H1 (cell line): Measurements from ENCODE around the gene CCDC106. TPM values are rescaled to one million over a fixed set of nuclear protein-coding genes. Genes with fewer than 3 reads are reported as not detected.

ENCODE experiments used
- CTCF ChIA-PET: fragments of 300-600 bp; sonication (Branson Sonifier 250); formaldehyde crosslinking; loops from one replicate; lab custom pipeline; 2021; ENCODE audit not compliant: partially characterized antibody; lab: Charles Lee
- POLR2A ChIA-PET: fragments of 300-600 bp; sonication (Branson Sonifier 250); formaldehyde crosslinking; loops from one replicate; lab custom pipeline; 2021; ENCODE audit warnings: inconsistent platforms; ENCODE audit not compliant: partially characterized antibody; lab: Charles Lee
- DNase-seq, 2 experiments: peaks; one replicate each; pipeline versions ENCODE4 v3.0.0 to v3.0.0-alpha.2; 2010 to 2022; ENCODE audit warnings: low spot score in 2 of 2, low read depth in 1 of 2, mixed read lengths in 1 of 2
- FAIRE-seq: peaks from 2 replicates; lab custom pipeline; 2011; peaks lifted over from hg19 to GRCh38; lab: Jason Lieb, UNC
- H2AFZ ChIP-seq: 2 replicates; pipeline ENCODE4 v1.8.1; 2012; ENCODE audit warnings: low read length, inconsistent platforms
- H2AK5ac ChIP-seq: 2 replicates; pipeline ENCODE4 v1.6.1; 2013; ENCODE audit warnings: low read depth, low read length
- H2BK120ac ChIP-seq: replicated peaks from 2 replicates; pipeline ENCODE3; 2013; ENCODE audit warnings: low read depth, low read length, inconsistent platforms
- H2BK12ac ChIP-seq: 2 replicates; pipeline ENCODE4 v1.6.1; 2013; ENCODE audit warnings: low read depth, low read length
- H2BK15ac ChIP-seq: 2 replicates; pipeline ENCODE4 v1.6.1; 2013; ENCODE audit warnings: low read length
- H2BK20ac ChIP-seq: 2 replicates; pipeline ENCODE4 v1.6.1; 2013; ENCODE audit warnings: low read length
- H2BK5ac ChIP-seq: 2 replicates; pipeline ENCODE4 v1.6.1; 2013; ENCODE audit warnings: low read depth, low read length
- H3K14ac ChIP-seq: 2 replicates; pipeline ENCODE4 v1.6.1; 2013; ENCODE audit warnings: inconsistent platforms; ENCODE audit not compliant: insufficient read length
- H3K18ac ChIP-seq: 2 replicates; pipeline ENCODE4 v1.6.1; 2013; ENCODE audit warnings: low read length; ENCODE audit errors: extremely low read depth
- H3K23ac ChIP-seq: 2 replicates; pipeline ENCODE4 v1.6.1; 2013; ENCODE audit warnings: inconsistent platforms; ENCODE audit not compliant: insufficient read length
- H3K23me2 ChIP-seq: 2 replicates; pipeline ENCODE4 v1.6.1; 2013; ENCODE audit warnings: low read depth, low read length
- H3K27ac ChIP-seq: 2 replicates; pipeline ENCODE4 v1.6.1; 2011; ENCODE audit warnings: low read depth, low read length, inconsistent platforms
- H3K27me3 ChIP-seq, 4 experiments: replicated peaks in 1 of 4; 1 replicate in 1 of 4; 2 replicates in 3 of 4; pipeline versions ENCODE4 v1.6.1 to v1.8.1; 2011 to 2013; ENCODE audit warnings: low read length in 3 of 4, mild to moderate bottlenecking in 3 of 4, inconsistent platforms in 2 of 4, mixed read lengths in 2 of 4, moderate library complexity in 1 of 4; ENCODE audit not compliant: control insufficient read depth in 3 of 4, insufficient read depth in 3 of 4; ENCODE audit errors: extremely low read depth in 1 of 4
- H3K36me3 ChIP-seq, 4 experiments: 2 replicates each; pipeline versions ENCODE4 v1.6.1 to v1.8.1; 2011 to 2013; ENCODE audit warnings: mild to moderate bottlenecking in 4 of 4, low read length in 3 of 4, moderate library complexity in 2 of 4, control low read depth in 1 of 4, inconsistent platforms in 1 of 4; ENCODE audit not compliant: insufficient read depth in 4 of 4, control insufficient read depth in 2 of 4
- H3K4ac ChIP-seq: replicated peaks from 2 replicates; pipeline ENCODE3; 2013; ENCODE audit warnings: low read length, low read depth, mixed read lengths, inconsistent platforms; ENCODE audit not compliant: insufficient read length
- H3K4me1 ChIP-seq, 4 experiments: replicated peaks in 1 of 4; 1 replicate in 1 of 4; 2 replicates in 3 of 4; pipeline versions ENCODE4 v1.6.1 to v1.8.1; 2011 to 2013; ENCODE audit warnings: low read length in 3 of 4, inconsistent platforms in 2 of 4, mixed read lengths in 1 of 4; ENCODE audit not compliant: insufficient read depth in 4 of 4, control insufficient read depth in 3 of 4
- H3K4me2 ChIP-seq, 2 experiments: 2 replicates each; pipeline versions ENCODE4 v1.6.1 to v1.8.1; 2011 to 2013; ENCODE audit warnings: low read depth in 2 of 2, low read length in 2 of 2, control low read depth in 1 of 2, inconsistent platforms in 1 of 2, mild to moderate bottlenecking in 1 of 2; ENCODE audit not compliant: insufficient read depth in 1 of 2
- H3K4me3 ChIP-seq, 4 experiments: fragments of 200-600, 300-600 bp in 1 of 4; sonication (generic), shearing (Covaris generic), sonication (Bioruptor Twin) in 1 of 4; 2 replicates each; pipeline versions ENCODE4 v1.5.1 to v1.8.1; 2011 to 2016; ENCODE audit warnings: low read length in 4 of 4, low read depth in 3 of 4, control low read depth in 2 of 4, inconsistent platforms in 2 of 4, mild to moderate bottlenecking in 2 of 4, mixed read lengths in 1 of 4, moderate library complexity in 1 of 4; ENCODE audit not compliant: insufficient read depth in 2 of 4; ENCODE audit errors: extremely low read depth in 1 of 4
- H3K56ac ChIP-seq: replicated peaks from 2 replicates; pipeline ENCODE3; 2013; ENCODE audit warnings: low read depth, mild to moderate bottlenecking, mixed read lengths, low read length, inconsistent platforms; ENCODE audit not compliant: insufficient read length
- H3K79me1 ChIP-seq: 2 replicates; pipeline ENCODE4 v1.6.1; 2013; ENCODE audit warnings: low read depth, low read length, control low read depth
- H3K79me2 ChIP-seq, 2 experiments: 2 replicates each; pipeline versions ENCODE4 v1.6.1 to v1.8.1; 2012 to 2013; ENCODE audit warnings: low read length in 2 of 2, mild to moderate bottlenecking in 2 of 2, inconsistent platforms in 1 of 2; ENCODE audit not compliant: insufficient read depth in 2 of 2, control insufficient read depth in 1 of 2
- H3K9ac ChIP-seq, 4 experiments: replicated peaks in 1 of 4; 1 replicate in 1 of 4; 2 replicates in 3 of 4; pipeline versions ENCODE4 v1.6.1 to v1.8.1; 2011 to 2013; ENCODE audit warnings: low read depth in 3 of 4, low read length in 3 of 4, control low read depth in 2 of 4, mild to moderate bottlenecking in 2 of 4, moderate library complexity in 2 of 4, inconsistent platforms in 1 of 4; ENCODE audit errors: extremely low read depth in 1 of 4
- H3K9me3 ChIP-seq, 2 experiments: 2 replicates each; pipeline versions ENCODE4 v1.6.1 to v1.8.1; 2012 to 2013; ENCODE audit warnings: mild to moderate bottlenecking in 2 of 2, moderate library complexity in 2 of 2, control low read depth in 1 of 2, inconsistent platforms in 1 of 2, low read depth in 1 of 2, low read length in 1 of 2, mixed read lengths in 1 of 2; ENCODE audit not compliant: insufficient read depth in 2 of 2
- H4K20me1 ChIP-seq, 2 experiments: replicated peaks in 1 of 2; 2 replicates each; pipeline versions ENCODE3 to v1.8.1; 2011 to 2013; ENCODE audit warnings: inconsistent platforms in 2 of 2, low read length in 2 of 2, mild to moderate bottlenecking in 1 of 2; ENCODE audit not compliant: insufficient read depth in 2 of 2, control insufficient read depth in 1 of 2
- H4K5ac ChIP-seq: 2 replicates; pipeline ENCODE4 v1.6.1; 2013; ENCODE audit warnings: low read length, low read depth, mixed read lengths, inconsistent platforms; ENCODE audit not compliant: insufficient read length
- H4K8ac ChIP-seq: 2 replicates; pipeline ENCODE4 v1.8.0; 2013; ENCODE audit warnings: mild to moderate bottlenecking, moderate library complexity, low read length, inconsistent platforms; ENCODE audit not compliant: insufficient read depth; ENCODE audit errors: extremely low read depth
- H4K91ac ChIP-seq: replicated peaks from 2 replicates; pipeline ENCODE3; 2013; ENCODE audit warnings: low read length, mixed read lengths, inconsistent platforms; ENCODE audit not compliant: insufficient read length
- ASH2L ChIP-seq: fragments of 200-600, 300-600 bp; sonication (generic); IDR thresholded peaks from one replicate; pipeline ENCODE4 v1.7.1; 2017; ENCODE audit warnings: low read length
- EP300 ChIP-seq, 2 experiments: IDR thresholded peaks; 1 replicate in 1 of 2; 2 replicates in 1 of 2; pipeline ENCODE4 v1.6.1; 2011 to 2012; ENCODE audit warnings: low read depth in 2 of 2, low read length in 2 of 2, mild to moderate bottlenecking in 2 of 2, borderline replicate concordance in 1 of 2, inconsistent platforms in 1 of 2, moderate library complexity in 1 of 2
- MAX ChIP-seq: IDR thresholded peaks from 2 replicates; pipeline ENCODE4 v1.6.1; 2012; ENCODE audit warnings: inconsistent platforms
- POLR2AphosphoS5 ChIP-seq: IDR thresholded peaks from 2 replicates; pipeline ENCODE4 v1.6.1; 2011; ENCODE audit warnings: low read depth, low read length
- RAD21 ChIP-seq, 2 experiments: IDR thresholded peaks in 1 of 2; conservative IDR thresholded peaks in 1 of 2; 2 replicates each; pipeline ENCODE4 v1.6.1; 2011; ENCODE audit warnings: low read depth in 2 of 2, low read length in 2 of 2, improper control_type of control experiment in 1 of 2, inconsistent platforms in 1 of 2, mild to moderate bottlenecking in 1 of 2, moderate library complexity in 1 of 2
- SIRT6 ChIP-seq: IDR thresholded peaks from one replicate; pipeline ENCODE4 v1.7.1; 2012; ENCODE audit warnings: low read length, inconsistent platforms
- SIX5 ChIP-seq: IDR thresholded peaks from 2 replicates; pipeline ENCODE4 v1.6.1; 2011; ENCODE audit warnings: mild to moderate bottlenecking, low read depth, low read length
- USF2 ChIP-seq: IDR thresholded peaks from 2 replicates; pipeline ENCODE4 v1.6.1; 2011; ENCODE audit warnings: low read length, improper control_type of control experiment
- WGBS, 2 experiments: shearing (Covaris generic) in 1 of 2; methylation state at CpG; one replicate each; pipeline versions ENCODE4 v1.1.6 to v1.1.7; 2013 to 2015; ENCODE audit warnings: low lambda C conversion rate in 2 of 2, mixed read lengths in 2 of 2, inconsistent platforms in 1 of 2, low coverage in 1 of 2, missing lambda C conversion rate in 1 of 2; ENCODE audit not compliant: insufficient replicate concordance in 2 of 2, insufficient coverage in 1 of 2, insufficient read length in 1 of 2; ENCODE audit errors: extremely low coverage in 1 of 2, missing lambda C conversion rate in 1 of 2; 5-methylcytosine and 5-hydroxymethylcytosine counted together
- polyA plus RNA-seq, 7 experiments: library from polyadenylated mRNA; depleted of rRNA in 3 of 7; stranded (reverse) in 5 of 7; unstranded in 2 of 7; fragments of >200 nt in 5 of 7; fragments of 200-250 nt in 2 of 7; gene quantifications; 1 replicate in 5 of 7; 2 replicates in 1 of 7; 4 replicates in 1 of 7; pipeline versions ENCODE4 v1.2.1 to v1.2.3, GENCODE V29; 2011 to 2013; ENCODE audit warnings: missing spikeins in 2 of 7, mixed read lengths in 2 of 7
- total RNA-seq: library from RNA; stranded (reverse); fragmentation: NEBNext Ultra II Directional; extraction: Animal tissue kit (Norgen Biotek cat#: 25700); gene quantifications from 2 replicates; pipeline ENCODE4 v1.2.1, GENCODE V29; 2021
- TF ChIP-seq, protein P1 (sequence below): IDR thresholded peaks from 2 replicates; pipeline ENCODE4 v1.6.1; 2012; ENCODE audit warnings: low read length, inconsistent platforms

Gene CCDC106
- total and polyA plus RNA-seq, 2 of the 8 experiments (the other 6 are each of a cell fraction or from before 2014, with no cell fraction given), result 12.0 to 20.1 TPM

DNA sequence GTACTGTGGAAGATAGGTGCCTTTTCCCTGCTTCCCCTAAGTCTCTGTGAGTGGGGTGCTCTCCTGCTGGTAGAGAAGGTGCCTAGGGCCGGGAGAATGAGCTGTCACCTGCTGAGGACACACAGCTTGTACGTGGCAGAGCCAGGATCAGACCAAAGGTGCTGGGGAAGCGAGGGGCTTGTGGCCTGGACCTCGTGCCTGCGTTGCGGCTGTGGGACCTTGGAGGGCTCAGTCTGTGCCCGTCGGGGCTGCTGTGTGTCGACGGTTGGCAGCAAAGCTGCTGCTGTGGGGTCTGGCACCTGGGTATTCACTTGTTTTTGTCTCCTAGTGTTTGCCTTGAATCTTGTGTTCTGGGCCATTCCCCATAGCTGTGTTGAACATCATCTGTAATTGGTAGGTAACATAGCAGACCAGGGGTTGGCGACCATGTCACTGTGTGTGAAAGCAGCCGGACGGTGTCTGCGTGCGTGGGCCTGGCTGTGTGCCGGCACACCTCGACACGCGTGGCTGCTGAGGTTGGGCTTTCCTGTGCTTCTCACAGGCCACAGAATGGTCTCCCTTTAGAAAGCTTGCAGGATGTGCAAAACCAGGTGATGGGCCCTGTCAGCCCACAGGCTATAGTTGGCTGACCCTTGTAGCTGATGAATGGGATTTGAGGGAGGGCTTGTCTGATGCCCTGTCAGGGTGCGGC is 16.0 kb downstream of the CCDC106 start:
- no peak for FAIRE-seq
- no peak overlapping the region for H3K27ac ChIP-seq
- no peaks in the 10 kb centered on the region for H3K4me1 ChIP-seq
- H3K79me1 ChIP-seq, result peaks cover 17% of the 10 kb centered on the region; the same call in 1 of the 2 replicates
- ChIA-PET POLR2A (interaction anchor here (1.1 to 1.5 kb wide), 4 partner anchors 8 to 19 kb away, joined by 3 to 5 read pairs (median 4); partner anchors contain the start of gene U2AF2), CTCF (interaction anchor here (1.0 kb wide), 1 partner anchor 18 kb away, joined by 3 read pairs; no protein-coding TSS in a partner anchor)
- no peak overlapping the region for H4K8ac ChIP-seq
- H3K9me3 ChIP-seq, result no peaks in the 10 kb centered on the region
- H3K4ac ChIP-seq, result no peak overlapping the region
- no peak overlapping the region for H3K4me3 ChIP-seq
- no peak overlapping the region for H2BK15ac ChIP-seq
- H3K23me2 ChIP-seq, result no peaks in the 10 kb centered on the region
- WGBS, 2 experiments, result 97% methylated on average over 17 of the region's 20 CpGs; no CpG with 5 or more reads in 1 of the 2 experiments
- H3K18ac ChIP-seq, result no peak overlapping the region
- H2BK120ac ChIP-seq, result no peak overlapping the region
- H2BK20ac ChIP-seq, result no peak overlapping the region
- no peak overlapping the region for H3K56ac ChIP-seq
- H3K14ac ChIP-seq, result no peak overlapping the region
- H2AK5ac ChIP-seq, result no peak overlapping the region
- no peak overlapping the region for H4K91ac ChIP-seq
- no peak for DNase-seq
- H2AFZ ChIP-seq, result no peak overlapping the region
- no peak overlapping the region for H3K4me2 ChIP-seq
- H3K27me3 ChIP-seq, result no peaks in the 10 kb centered on the region
- no peak overlapping the region for H3K9ac ChIP-seq
- H3K23ac ChIP-seq, result no peak overlapping the region
- no peak overlapping the region for H2BK5ac ChIP-seq
- peaks cover 48 to 75% (median 66%) of the 10 kb centered on the region in 4 experiments for H3K36me3 ChIP-seq
- peaks cover 38 to 52% of the 10 kb centered on the region in 2 experiments for H4K20me1 ChIP-seq
- no peak overlapping the region for H2BK12ac ChIP-seq
- peaks cover 17 to 79% of the 10 kb centered on the region in 2 experiments; a peak in 3 of 4 replicates for H3K79me2 ChIP-seq
- no peak overlapping the region for H4K5ac ChIP-seq
- TF ChIP-seq, protein P1, sequence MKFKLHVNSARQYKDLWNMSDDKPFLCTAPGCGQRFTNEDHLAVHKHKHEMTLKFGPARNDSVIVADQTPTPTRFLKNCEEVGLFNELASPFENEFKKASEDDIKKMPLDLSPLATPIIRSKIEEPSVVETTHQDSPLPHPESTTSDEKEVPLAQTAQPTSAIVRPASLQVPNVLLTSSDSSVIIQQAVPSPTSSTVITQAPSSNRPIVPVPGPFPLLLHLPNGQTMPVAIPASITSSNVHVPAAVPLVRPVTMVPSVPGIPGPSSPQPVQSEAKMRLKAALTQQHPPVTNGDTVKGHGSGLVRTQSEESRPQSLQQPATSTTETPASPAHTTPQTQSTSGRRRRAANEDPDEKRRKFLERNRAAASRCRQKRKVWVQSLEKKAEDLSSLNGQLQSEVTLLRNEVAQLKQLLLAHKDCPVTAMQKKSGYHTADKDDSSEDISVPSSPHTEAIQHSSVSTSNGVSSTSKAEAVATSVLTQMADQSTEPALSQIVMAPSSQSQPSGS, result no peak
- TF ChIP-seq USF2 (no peak), RAD21 (IDR thresholded peaks at IDR 0.05 in 1 of 2, conservative IDR thresholded peaks at IDR 0.05 in 1 of 2; ENCODE audit: low read depth in 2 of 2, low read length in 2 of 2) (no peak), EP300 (IDR thresholded peaks at IDR 0.05; ENCODE audit: borderline replicate concordance in 1 of 2, low read depth in 2 of 2, low read length in 2 of 2) (no peak), SIX5 (no peak), MAX (no peak), SIRT6 (no peak), POLR2AphosphoS5 (no peak), ASH2L (no peak)
